GM12892 (cell line): ENCODE results near the gene ZNF385D.

Experiments
- POLR2A ChIP-seq: IDR thresholded peaks from 2 replicates; pipeline ENCODE4 v1.6.1; 2011; ENCODE audit warnings: low read depth, low read length, control low read depth
- POLR2AphosphoS5 ChIP-seq: IDR thresholded peaks from 2 replicates; pipeline ENCODE4 v1.6.1; 2011; ENCODE audit warnings: low read depth, low read length, control low read depth

DNA sequence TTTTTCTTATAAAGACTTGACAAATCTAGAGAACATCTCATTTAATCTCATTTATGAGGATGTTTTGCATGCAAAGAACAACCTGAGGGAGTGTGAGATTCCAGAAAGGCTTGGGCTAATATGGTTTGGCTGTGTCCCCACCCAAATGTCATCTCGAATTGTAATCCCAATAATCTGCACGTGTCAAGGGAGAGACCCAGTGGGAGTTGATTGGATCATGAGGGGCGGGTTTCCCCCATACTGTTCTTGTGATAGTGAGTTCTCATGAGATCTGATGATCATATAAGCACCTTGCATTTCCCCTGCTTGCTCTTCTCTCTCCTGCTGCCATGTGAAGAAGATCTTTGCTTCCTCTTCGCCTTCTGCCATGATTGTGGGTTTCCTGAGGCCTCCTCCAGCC lies 103.0 kb downstream of the ZNF385D start:
- TF ChIP-seq POLR2A: no peak
- no peak for TF ChIP-seq POLR2AphosphoS5
